Heart right ventricle (tissue), 16 donors: ENCODE results near the gene STRN. TPM values are rescaled to one million over a fixed set of nuclear protein-coding genes. Genes with fewer than 3 reads are reported as not detected.

Source experiments
- ATAC-seq, 8 donors: fragments of 200-7000 bp; cut with Tn5 transposase; one replicate each; pipeline ENCODE4 v1.9.1; 2020; ENCODE audit warnings: mild to moderate bottlenecking in 8 of 8, moderate library complexity in 8 of 8, moderate number of reproducible peaks in 1 of 8
- DNase-seq, 2 donors: peaks; one replicate each; pipeline ENCODE4 v3.0.0-alpha.2; 2020
- H3K27ac ChIP-seq, 10 donors: fragments of 200-600 bp; sonication (generic) in 2 of 10; one replicate each; pipeline versions ENCODE4 v1.5.0 to v1.8.0; 2020 to 2022; ENCODE audit warnings: mild to moderate bottlenecking in 3 of 10
- H3K27me3 ChIP-seq, 7 donors: fragments of 200-600 bp; one replicate each; pipeline ENCODE4 v1.8.0; 2021 to 2022; ENCODE audit warnings: mild to moderate bottlenecking in 2 of 7
- H3K36me3 ChIP-seq, 9 donors: fragments of 200-600 bp; sonication (generic) in 1 of 9; one replicate each; pipeline versions ENCODE4 v1.5.0 to v1.8.0; 2020 to 2022; ENCODE audit warnings: mild to moderate bottlenecking in 2 of 9
- H3K4me1 ChIP-seq, 9 donors: fragments of 200-600 bp; sonication (generic) in 1 of 9; one replicate each; pipeline versions ENCODE4 v1.5.0 to v1.8.0; 2020 to 2022; ENCODE audit warnings: mild to moderate bottlenecking in 4 of 9
- H3K4me3 ChIP-seq, 10 donors: fragments of 200-600 bp; sonication (generic) in 2 of 10; one replicate each; pipeline versions ENCODE4 v1.5.0 to v1.8.0; 2020 to 2022; ENCODE audit warnings: mild to moderate bottlenecking in 7 of 10, moderate library complexity in 2 of 10
- H3K9me3 ChIP-seq, 11 donors: fragments of 200-600 bp in 10 of 11; sonication (generic) in 2 of 11; one replicate each; pipeline versions ENCODE4 v1.5.0 to v1.8.0; 2013 to 2022; ENCODE audit warnings: mild to moderate bottlenecking in 2 of 11, control low read depth in 1 of 11, moderate library complexity in 1 of 11
- CTCF ChIP-seq, 9 donors: fragments of 200-600 bp; sonication (generic) in 2 of 9; IDR thresholded peaks; one replicate each; pipeline versions ENCODE4 v1.5.0 to v1.8.0; 2021 to 2022; ENCODE audit warnings: antibody characterized with exemption in 9 of 9, mild to moderate bottlenecking in 5 of 9, moderate library complexity in 1 of 9
- WGBS, 2 donors: extraction: QIAGEN DNeasy Blood & Tissue Kit; methylation state at CpG; one replicate each; pipeline ENCODE4 v1.1.7; 2013; ENCODE audit warnings: inconsistent platforms in 1 of 2; 5-methylcytosine and 5-hydroxymethylcytosine counted together
- intact Hi-C, 10 donors: fragments of 100-400 bp; cut with DNase I; formaldehyde crosslinking; loops; one replicate each; pipeline versions ENCODE4 v1.11.1 to v1.14.2; 2022
- polyA plus RNA-seq, 2 donors: library from polyadenylated mRNA; stranded (reverse); fragments of 200-250 nt; gene quantifications; one replicate each; pipeline ENCODE4 v1.2.3, GENCODE V29; 2013
- total RNA-seq, 10 donors: library from RNA; stranded (reverse); fragmentation: NEBNext Ultra II Directional in 3 of 10; extraction: Animal tissue kit (Norgen Biotek cat#: 25700) in 3 of 10; gene quantifications; one replicate each; pipeline versions ENCODE4 v1.2.1 to v1.2.4, GENCODE V29; 2021 to 2023
- donor health status: Arrhythmogenic right ventricular cardiomyopathy.
- donor health status: ischemic (EF 13 %, LVEDD 7.1; RV severe dilation, severe dysfunction).
- donor health status: healthy with polysubstance abuse.
- donor health status: DM: no; HTN: yes; CAD: no.
- donor health status: DM: no; HTN: no; CAD: no.
- donor health status: ischemic (EF 25% LVEDD 6.9; RV normal size, moderate dysfunction).
- donor health status: ischemic (EF 25% LVEDD 5.7; RV mildly dilated, moderate dysfunction).
- donor health status: healthy.
- donor health status: DM: yes; HTN: yes; CAD: no.
- donor health status: Ischemic cardiomyopathy.
- donor health status: ischemic (EF 35%, LVEDD 5.7; RV mildly dilated, moderate dysfunction).
- donor health status: nonischemic (EF 11% LVEDD 7.7; RV severe dilation, severe dysfunction).
- donor health status: DM: yes; HTN: yes; CAD: no.
- donor health status: PGD.
- donor health status: ischemic (EF 29% LVEDD 5.4; RV normal size, mild dysfunction).
- donor health status: nonischemic (EF 23%, LVEDD 6.1; RV moderate dilation, normal function).

The STRN gene
- total and polyA plus RNA-seq, 12 donors, result 8.6 to 102 (median 61.8) TPM

- no peak for DNase-seq
- 89% methylated on average over 11 of the region's 11 CpGs for WGBS, 2 donors
- H3K9me3 ChIP-seq, result peaks cover 0 to 8% (median 0%) of the 10 kb centered on the region in 11 donors
- intact Hi-C loops, result no loop called here
- peaks cover 0 to 3% (median 0%) of the 10 kb centered on the region in 7 donors for H3K27me3 ChIP-seq
- no peak overlapping the region for H3K4me3 ChIP-seq
- H3K36me3 ChIP-seq, result no peaks in the 10 kb centered on the region
- TF ChIP-seq CTCF (IDR thresholded peaks at IDR 0.05), result no peak
- no peak for ATAC-seq
- H3K27ac ChIP-seq, result no peak overlapping the region
- no peaks in the 10 kb centered on the region for H3K4me1 ChIP-seq
Measured at GRCh38 chr2:36805635-36806224, 160.6 kb downstream of the STRN start.

- ATAC-seq (no peak), DNase-seq (no peak)
- intact Hi-C loops, result no loop called here
- no peaks in the 10 kb centered on the region for H3K4me1 ChIP-seq
- WGBS, 2 donors, result 85 to 88% methylated on average over 3 of the region's 3 CpGs
- peaks cover 0 to 6% (median 0%) of the 10 kb centered on the region in 7 donors for H3K27me3 ChIP-seq
- TF ChIP-seq CTCF (IDR thresholded peaks at IDR 0.05), result no peak
- peaks cover 0 to 8% (median 0%) of the 10 kb centered on the region in 11 donors for H3K9me3 ChIP-seq
- no peak overlapping the region for H3K4me3 ChIP-seq
- H3K36me3 ChIP-seq, result no peaks in the 10 kb centered on the region
- H3K27ac ChIP-seq, result no peak overlapping the region
Measured at GRCh38 chr2:36802952-36803351, 163.4 kb downstream of the STRN start.

- Histone ChIP-seq H3K27me3 (peaks cover 0 to 11% (median 0%) of the 10 kb centered on the region in 7 donors), H3K36me3 (no peaks in the 10 kb centered on the region), H3K4me3 (no peak overlapping the region), H3K27ac (no peak overlapping the region), H3K9me3 (peaks cover 0 to 8% (median 0%) of the 10 kb centered on the region in 11 donors), H3K4me1 (no peaks in the 10 kb centered on the region)
- ATAC-seq, result no peak
- no peak for DNase-seq
- WGBS, 2 donors, result 84% methylated on average over 6 of the region's 6 CpGs
- no peak for TF ChIP-seq CTCF (IDR thresholded peaks at IDR 0.05)
- intact Hi-C loops, result no loop called here
Measured at GRCh38 chr2:36801088-36801487, 165.2 kb downstream of the STRN start.

GRCh38 chr2:36800381-36800780, 166.0 kb downstream of the STRN start:
- WGBS, 2 donors, result 89 to 93% methylated on average over 11 of the region's 11 CpGs
- no peaks in the 10 kb centered on the region for H3K36me3 ChIP-seq
- intact Hi-C loops, result no loop called here
- no peak overlapping the region for H3K27ac ChIP-seq
- H3K9me3 ChIP-seq, result peaks cover 0 to 8% (median 0%) of the 10 kb centered on the region in 11 donors
- peaks cover 0 to 11% (median 0%) of the 10 kb centered on the region in 7 donors for H3K27me3 ChIP-seq
- H3K4me3 ChIP-seq, result no peak overlapping the region
- DNase-seq, result no peak
- TF ChIP-seq CTCF (IDR thresholded peaks at IDR 0.05), result no peak
- no peaks in the 10 kb centered on the region for H3K4me1 ChIP-seq
- peak in 1 of 8 donors; percentile 50 for ATAC-seq
